ENCODE data around the gene SLIT1. TPM values are rescaled to one million over a fixed set of nuclear protein-coding genes. Genes with fewer than 3 reads are reported as not detected.

The SLIT1 gene
- total RNA-seq, 1 donor from 2014 or later: 0.08 TPM

GRCh38 chr10:97119058-97119745 is 66.6 kb downstream of the SLIT1 start:
- ATAC-seq: no peak
- DNase-seq (ENCODE audit: low spot score): no peak

- ATAC-seq (peak; percentile 81), DNase-seq (ENCODE audit: low spot score) (no peak)
Observed at GRCh38 chr10:97117372-97117771, 68.4 kb downstream of the SLIT1 start.

- DNase-seq (ENCODE audit: low spot score) (no peak), ATAC-seq (no peak)
Observed at GRCh38 chr10:97116462-97117162, 69.1 kb downstream of the SLIT1 start.

GRCh38 chr10:97115846-97116245 is 69.9 kb downstream of the SLIT1 start:
- no peak for ATAC-seq
- DNase-seq (ENCODE audit: low spot score): no peak

GRCh38 chr10:97111615-97112014 is 74.1 kb downstream of the SLIT1 start:
- ATAC-seq: no peak
- no peak for DNase-seq (ENCODE audit: low spot score)

- ATAC-seq (no peak), DNase-seq (ENCODE audit: low spot score) (no peak)
Observed at GRCh38 chr10:97109547-97109946, 76.2 kb downstream of the SLIT1 start.

- ATAC-seq: no peak
Observed at GRCh38 chr10:97107551-97107950, 78.2 kb downstream of the SLIT1 start.

GRCh38 chr10:97106207-97106606 is 79.6 kb downstream of the SLIT1 start:
- no peak for ATAC-seq
- DNase-seq (ENCODE audit: low spot score): no peak

More at GRCh38 chr10:97107551-97107950, 78.2 kb downstream of the SLIT1 start:
- no peak for DNase-seq (ENCODE audit: low spot score)

- ATAC-seq (no peak), DNase-seq (ENCODE audit: low spot score) (no peak)
Observed at GRCh38 chr10:97105303-97105702, 80.5 kb downstream of the SLIT1 start.

- no peak for DNase-seq (ENCODE audit: low spot score)
- ATAC-seq: no peak
Observed at GRCh38 chr10:97103316-97104080, 82.3 kb downstream of the SLIT1 start.

- DNase-seq (ENCODE audit: low spot score) (no peak), ATAC-seq (no peak)
Observed at GRCh38 chr10:97102441-97102840, 83.3 kb downstream of the SLIT1 start.

GRCh38 chr10:97101166-97101940 is 84.4 kb downstream of the SLIT1 start:
- no peak for ATAC-seq
- DNase-seq (ENCODE audit: low spot score): no peak

- no peak for DNase-seq (ENCODE audit: low spot score)
- no peak for ATAC-seq
Observed at GRCh38 chr10:97100657-97101056, 85.1 kb downstream of the SLIT1 start.

GRCh38 chr10:97099868-97100267 is 85.9 kb downstream of the SLIT1 start:
- DNase-seq (ENCODE audit: low spot score) (no peak), ATAC-seq (no peak)

GRCh38 chr10:97099089-97099488 is 86.7 kb downstream of the SLIT1 start:
- ATAC-seq (no peak), DNase-seq (ENCODE audit: low spot score) (no peak)

- DNase-seq (ENCODE audit: low spot score) (no peak), ATAC-seq (no peak)
Observed at GRCh38 chr10:97097084-97097433, 88.7 kb downstream of the SLIT1 start.

GRCh38 chr10:97096261-97097083 is 89.3 kb downstream of the SLIT1 start:
- no peak for ATAC-seq
- no peak for DNase-seq (ENCODE audit: low spot score)

GRCh38 chr10:97095701-97096260 is 90.0 kb downstream of the SLIT1 start:
- DNase-seq (ENCODE audit: low spot score): no peak

GRCh38 chr10:97090644-97091043 is 95.1 kb downstream of the SLIT1 start:
- DNase-seq (ENCODE audit: low spot score): no peak
- ATAC-seq: no peak

More at GRCh38 chr10:97095701-97096260, 90.0 kb downstream of the SLIT1 start:
- no peak for ATAC-seq

- ATAC-seq (no peak), DNase-seq (ENCODE audit: low spot score) (no peak)
Observed at GRCh38 chr10:97090035-97090434, 95.7 kb downstream of the SLIT1 start.
